T-cell (primary cell): ENCODE data around the gene MAN1B1. TPM values are rescaled to one million over a fixed set of nuclear protein-coding genes. Genes with fewer than 3 reads are reported as not detected.

Experiments used
- ATAC-seq, 4 experiments: fragments of 200-7000 bp in 3 of 4; fragments of 150-1000 bp in 1 of 4; cut with Tn5 transposase; replicated peaks in 1 of 4; 1 replicate in 3 of 4; 2 replicates in 1 of 4; pipeline ENCODE4 v1.10.0; 2021; ENCODE audit warnings: moderate library complexity in 3 of 4, mild to moderate bottlenecking in 2 of 4, moderate number of reproducible peaks in 1 of 4
- CTCF ChIA-PET, 2 donors: fragments of 300-600 bp; sonication (Branson Sonifier 250); formaldehyde crosslinking; loops; one replicate each; lab custom pipeline; 2022; ENCODE audit warnings: antibody characterized with exemption in 2 of 2; lab: Charles Lee
- POLR2A ChIA-PET, 2 donors: fragments of 300-600 bp; sonication (Branson Sonifier 250); formaldehyde crosslinking; loops; one replicate each; lab custom pipeline; 2022; ENCODE audit warnings: antibody characterized with exemption in 2 of 2; lab: Charles Lee
- DNase-seq, 35 experiments: peaks; one replicate each; pipeline versions ENCODE4 v3.0.0 to v3.0.0-alpha.2; 2013 to 2023
- H3K27ac ChIP-seq: one replicate; pipeline ENCODE4 v1.5.1; 2013; ENCODE audit warnings: low read length
- H3K27me3 ChIP-seq, 2 experiments: replicated peaks in 1 of 2; 1 replicate in 1 of 2; 2 replicates in 1 of 2; pipeline versions ENCODE4 v1.6.1 to v1.7.0; 2013; ENCODE audit warnings: low read length in 1 of 2, mixed read lengths in 1 of 2; ENCODE audit not compliant: control insufficient read depth in 2 of 2, insufficient read depth in 2 of 2; ENCODE audit errors: extremely low read depth in 1 of 2
- H3K36me3 ChIP-seq, 2 donors: 1 replicate in 1 of 2; 2 replicates in 1 of 2; pipeline versions ENCODE4 v1.6.1 to v1.7.0; 2013; ENCODE audit warnings: low read length in 1 of 2; ENCODE audit not compliant: control insufficient read depth in 2 of 2, insufficient read depth in 1 of 2; ENCODE audit errors: extremely low read depth in 1 of 2
- H3K4me1 ChIP-seq, 2 experiments: 1 replicate in 1 of 2; 2 replicates in 1 of 2; pipeline versions ENCODE4 v1.6.1 to v1.7.0; 2013; ENCODE audit warnings: low read length in 2 of 2, mixed read lengths in 1 of 2; ENCODE audit not compliant: insufficient read depth in 2 of 2, control insufficient read depth in 1 of 2; ENCODE audit errors: extremely low read depth in 1 of 2
- H3K4me3 ChIP-seq, 2 donors: 1 replicate in 1 of 2; 2 replicates in 1 of 2; pipeline versions ENCODE4 v1.5.1 to v1.7.0; 2013; ENCODE audit warnings: mild to moderate bottlenecking in 2 of 2, low read length in 1 of 2, moderate library complexity in 1 of 2; ENCODE audit not compliant: control insufficient read depth in 1 of 2; ENCODE audit errors: extremely low read depth in 1 of 2
- H3K9me3 ChIP-seq: 2 replicates; pipeline ENCODE4 v1.7.0; 2013
- H3K27ac Mint-ChIP-seq, 2 donors: one replicate each; pipeline ENCODE4 v1.8.0; 2020 to 2021; ENCODE audit warnings: mild to moderate bottlenecking in 2 of 2, mixed read lengths in 2 of 2
- H3K27me3 Mint-ChIP-seq, 2 donors: one replicate each; pipeline ENCODE4 v1.8.0; 2021 to 2022; ENCODE audit warnings: mixed read lengths in 2 of 2
- H3K36me3 Mint-ChIP-seq: one replicate; pipeline ENCODE4 v1.8.0; 2021; ENCODE audit warnings: mixed read lengths
- H3K4me1 Mint-ChIP-seq, 3 donors: one replicate each; pipeline ENCODE4 v1.8.0; 2020 to 2022; ENCODE audit warnings: mixed read lengths in 3 of 3, mild to moderate bottlenecking in 1 of 3
- H3K4me3 Mint-ChIP-seq, 3 donors: one replicate each; pipeline ENCODE4 v1.8.0; 2020 to 2022; ENCODE audit warnings: mild to moderate bottlenecking in 3 of 3, mixed read lengths in 3 of 3, moderate library complexity in 3 of 3
- H3K9me3 Mint-ChIP-seq, 3 donors: one replicate each; pipeline ENCODE4 v1.8.0; 2020 to 2022; ENCODE audit warnings: mixed read lengths in 3 of 3
- WGBS: methylation state at CpG from one replicate; pipeline ENCODE4 v1.1.5; 2013; ENCODE audit warnings: missing lambda C conversion rate; ENCODE audit not compliant: insufficient coverage; 5-methylcytosine and 5-hydroxymethylcytosine counted together
- total RNA-seq, 35 experiments: library from RNA in 6 of 35; stranded (reverse) in 6 of 35; fragments of 120-200 nt in 1 of 35; gene quantifications; one replicate each; pipeline versions ENCODE4 v1.2.1 to v1.2.4 and lab custom pipeline; 2013 to 2026

The MAN1B1 gene
- total RNA-seq, 5 donors from 2014 or later (not counting 1 experiment from before 2014, with no cell fraction given): 62.0 to 91.5 (median 84.8) TPM

DNA sequence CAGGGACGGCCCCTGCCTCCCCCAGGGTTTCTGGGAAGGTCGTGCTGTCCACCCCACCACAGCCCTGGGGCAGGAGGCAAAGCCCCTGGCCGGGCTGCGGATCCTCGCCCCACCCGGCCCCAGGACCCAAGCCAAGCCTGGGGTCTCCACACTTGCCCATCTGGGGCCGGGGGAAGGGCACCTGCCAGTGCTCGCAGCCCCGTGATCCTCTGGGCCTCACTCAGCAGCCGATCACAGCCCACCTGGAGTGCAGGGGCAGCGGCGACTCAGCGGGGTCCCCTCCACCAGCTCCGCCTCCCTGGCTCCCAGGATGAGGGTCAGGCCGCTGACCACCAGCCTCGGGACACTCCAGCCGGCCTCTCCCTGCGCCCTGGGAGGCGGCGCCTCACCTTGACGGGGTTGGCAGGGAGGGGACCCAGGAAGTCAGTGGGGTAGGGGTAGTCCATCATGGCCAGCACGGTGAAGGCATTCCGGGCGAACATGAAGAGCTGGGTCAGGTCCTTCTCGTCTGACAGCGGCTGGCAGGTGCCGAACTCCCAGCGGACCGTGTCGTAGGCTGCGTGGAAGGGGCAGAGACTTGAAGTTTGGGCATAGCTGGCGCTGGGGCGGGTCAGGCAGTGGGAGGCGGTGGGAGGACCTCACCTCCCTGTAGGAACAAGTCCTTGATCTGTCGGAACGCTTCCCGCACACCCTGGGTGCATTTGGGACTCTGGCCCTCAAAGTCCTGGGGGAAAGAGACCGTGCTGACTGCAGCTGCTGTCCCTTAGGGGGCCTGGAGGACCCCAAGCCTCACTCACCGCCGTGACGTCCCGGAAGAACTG, 26.0 kb downstream of the MAN1B1 start:
- Histone ChIP-seq H3K27me3 (peaks cover 0 to 2% of the 10 kb centered on the region in 2 experiments), H3K4me1 (peaks cover 4 to 27% of the 10 kb centered on the region in 2 experiments), H3K4me3 (no peak overlapping the region), H3K9me3 (no peaks in the 10 kb centered on the region), H3K27ac (no peak overlapping the region), H3K36me3 (peaks cover 8 to 49% of the 10 kb centered on the region in 2 donors)
- H3K4me3 Mint-ChIP-seq: peak overlapping the region; percentile 68 to 78 (median 71)
- H3K36me3 Mint-ChIP-seq: peaks cover 3% of the 10 kb centered on the region
- peaks cover 5 to 7% (median 5%) of the 10 kb centered on the region in 3 donors for H3K4me1 Mint-ChIP-seq
- POLR2A ChIA-PET: no interaction called here
- ATAC-seq: no peak
- H3K27ac Mint-ChIP-seq: peak overlapping the region in 1 of 2 donors; percentile 8
- WGBS: 95% methylated on average over 29 of the region's 42 CpGs
- DNase-seq: no peak
- H3K9me3 Mint-ChIP-seq: no peaks in the 10 kb centered on the region
- H3K27me3 Mint-ChIP-seq: no peaks in the 10 kb centered on the region
- CTCF ChIA-PET: interaction anchor here (0.7 to 0.9 kb wide), 2 partner anchors 17 to 212 kb away, joined by 3 read pairs; no protein-coding TSS in a partner anchor

DNA sequence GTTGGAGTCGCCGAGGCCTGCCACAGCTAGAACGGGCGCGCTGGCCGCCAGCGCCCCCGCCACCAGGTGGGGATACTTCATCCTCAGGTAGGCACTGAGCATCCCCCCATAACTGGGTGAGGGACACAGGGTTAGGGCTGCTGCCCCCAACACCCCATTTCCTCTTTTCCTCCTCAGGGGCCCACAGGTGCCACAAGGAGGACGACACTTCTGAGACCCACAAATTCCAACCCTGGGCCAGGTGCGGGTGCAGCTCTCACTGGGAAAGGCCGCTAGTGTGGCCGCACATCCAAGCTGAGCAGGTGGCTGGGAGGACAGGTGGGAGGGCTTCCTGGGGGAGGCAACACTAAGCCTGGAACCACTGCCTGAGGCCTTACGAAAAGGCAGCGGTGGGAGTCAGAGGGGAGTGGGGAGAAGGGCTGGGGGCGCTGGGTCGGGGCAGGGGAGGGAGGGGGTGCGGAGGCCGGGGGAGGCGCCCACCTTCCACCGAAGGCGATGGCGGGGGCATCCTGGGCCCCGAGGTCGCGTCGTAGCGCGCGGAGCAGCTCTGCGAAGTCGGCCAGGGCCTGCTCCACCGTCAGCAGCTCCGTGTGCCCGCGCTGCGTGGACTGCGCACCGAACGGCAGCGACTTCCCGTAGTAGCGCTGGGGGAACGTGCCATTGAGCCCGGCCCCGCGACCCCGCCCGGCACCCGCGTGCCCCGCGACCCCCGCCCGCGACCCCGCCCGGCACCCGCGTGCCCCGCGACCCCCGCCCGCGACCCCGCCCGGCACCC, 26.8 kb downstream of the MAN1B1 start:
- peaks cover 7 to 41% of the 10 kb centered on the region in 2 donors for H3K36me3 ChIP-seq
- peak; percentile 41 to 49 (median 44) for ATAC-seq

DNA sequence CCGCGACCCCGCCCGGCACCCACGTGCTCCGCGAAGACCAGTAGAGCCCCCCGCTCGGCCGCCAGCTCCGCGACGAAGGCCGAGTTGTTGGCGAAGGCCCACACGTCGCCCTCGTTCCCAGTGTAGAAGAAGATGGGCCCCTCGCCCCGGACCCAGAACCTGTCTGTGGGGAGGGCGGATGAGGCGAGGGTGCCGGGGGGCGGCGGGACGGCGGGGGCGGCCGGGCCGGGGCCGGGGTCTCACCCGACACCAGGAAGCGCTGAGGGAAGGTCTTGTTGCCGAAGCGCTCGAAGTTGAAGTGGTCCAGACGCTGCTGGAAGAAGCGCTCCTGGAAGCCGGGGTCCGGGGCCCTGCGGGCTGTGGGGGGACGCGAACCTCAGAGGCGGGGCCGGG, 27.4 kb downstream of the MAN1B1 start:
- Mint-ChIP-seq H3K4me3 (peak overlapping the region; percentile 49 to 71 (median 68)), H3K36me3 (peaks cover 3% of the 10 kb centered on the region), H3K27ac (no peak overlapping the region), H3K4me1 (peaks cover 5 to 10% (median 5%) of the 10 kb centered on the region in 3 donors), H3K9me3 (no peaks in the 10 kb centered on the region), H3K27me3 (no peaks in the 10 kb centered on the region)
- DNase-seq (no peak), ATAC-seq (peak; percentile 13 to 42 (median 16))
- peaks cover 4 to 27% of the 10 kb centered on the region in 2 experiments for H3K4me1 ChIP-seq
- peaks cover 7 to 35% of the 10 kb centered on the region in 2 donors for H3K36me3 ChIP-seq
- peaks cover 0 to 2% of the 10 kb centered on the region in 2 experiments for H3K27me3 ChIP-seq
- H3K4me3 ChIP-seq: peak overlapping the region; percentile 44 to 47
- no peaks in the 10 kb centered on the region for H3K9me3 ChIP-seq
- WGBS: 0% methylated on average over 37 of the region's 45 CpGs
- ChIA-PET CTCF (no interaction called here), POLR2A (interaction anchor here in 1 of 2 donors (0.7 kb wide), 1 partner anchor 17 kb away, joined by 11 read pairs; no protein-coding TSS in a partner anchor)
- H3K27ac ChIP-seq: no peak overlapping the region

More for the DNA sequence above, 26.8 kb downstream of the MAN1B1 start:
- peak overlapping the region; percentile 68 to 78 (median 71) for H3K4me3 Mint-ChIP-seq
- H3K27me3 Mint-ChIP-seq: no peaks in the 10 kb centered on the region
- H3K9me3 ChIP-seq: no peaks in the 10 kb centered on the region
- H3K4me3 ChIP-seq: no peak overlapping the region
- H3K27me3 ChIP-seq: peaks cover 0 to 2% of the 10 kb centered on the region in 2 experiments
- POLR2A ChIA-PET: interaction anchor here in 1 of 2 donors (0.7 kb wide), 1 partner anchor 17 kb away, joined by 11 read pairs; no protein-coding TSS in a partner anchor
- H3K4me1 Mint-ChIP-seq: peaks cover 5 to 7% (median 5%) of the 10 kb centered on the region in 3 donors
- no peaks in the 10 kb centered on the region for H3K9me3 Mint-ChIP-seq
- peak in 16 of 35 experiments; percentile 19 to 62 (median 34) for DNase-seq
- peaks cover 3% of the 10 kb centered on the region for H3K36me3 Mint-ChIP-seq
- H3K27ac ChIP-seq: no peak overlapping the region
- CTCF ChIA-PET: interaction anchor here (0.6 to 0.9 kb wide), 3 partner anchors 18 to 212 kb away, joined by 3 read pairs; no protein-coding TSS in a partner anchor
- peak overlapping the region; percentile 8 to 68 for H3K27ac Mint-ChIP-seq
- H3K4me1 ChIP-seq: peaks cover 4 to 27% of the 10 kb centered on the region in 2 experiments
- WGBS: 12% methylated on average over 46 of the region's 66 CpGs

DNA sequence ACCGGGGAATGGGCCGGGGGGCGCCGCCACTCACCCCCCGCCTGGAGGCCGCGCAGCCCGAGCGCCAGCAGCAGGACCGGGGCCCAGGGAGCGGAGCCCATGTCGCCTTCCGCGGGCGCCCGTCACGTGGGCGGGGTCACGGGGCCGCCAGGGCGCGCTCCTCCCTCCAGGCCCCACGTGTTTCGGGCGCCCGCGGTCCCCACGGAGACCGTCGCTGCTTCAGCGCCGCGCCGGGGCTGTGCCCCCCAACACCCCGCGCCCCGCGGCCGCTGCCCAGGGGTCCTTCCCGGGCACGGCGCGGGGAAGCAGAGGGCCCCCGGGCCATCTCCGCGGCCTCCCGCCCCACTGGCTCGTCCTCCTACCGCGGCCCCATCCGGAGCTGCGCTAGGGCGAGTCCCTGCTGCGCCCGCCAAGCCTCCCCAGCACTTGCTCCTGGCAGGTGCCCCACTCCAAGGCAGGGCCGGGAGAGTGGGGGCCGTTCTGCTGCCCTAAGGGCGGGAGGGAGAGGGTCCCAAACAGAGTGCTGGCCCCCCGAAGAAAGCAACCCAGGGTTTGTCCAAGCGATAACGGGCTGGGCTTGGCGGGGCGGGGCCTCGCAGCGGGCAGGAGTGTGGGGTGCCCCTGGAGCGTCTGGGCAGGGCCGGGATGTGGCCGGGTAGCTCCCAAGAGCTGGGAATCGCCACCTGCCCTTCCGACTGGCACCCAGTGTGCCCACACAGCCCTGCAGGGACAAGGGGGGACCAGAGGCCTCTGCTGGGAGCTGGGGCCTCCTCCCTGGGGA, 28.0 kb downstream of the MAN1B1 start, which contains the start of gene DPP7:
Gene DPP7 (minus strand): TSS at position 121 of the 781 bp plus-strand sequence. CDS start 20 bp downstream, at position 101.
- peak within 1 kb of the TSS; percentile 44 to 52 for H3K4me3 ChIP-seq
- WGBS: 3% methylated on average over 70 of the region's 70 CpGs
- peak within 1 kb of the TSS; percentile 68 to 78 (median 71) for H3K4me3 Mint-ChIP-seq

DNA sequence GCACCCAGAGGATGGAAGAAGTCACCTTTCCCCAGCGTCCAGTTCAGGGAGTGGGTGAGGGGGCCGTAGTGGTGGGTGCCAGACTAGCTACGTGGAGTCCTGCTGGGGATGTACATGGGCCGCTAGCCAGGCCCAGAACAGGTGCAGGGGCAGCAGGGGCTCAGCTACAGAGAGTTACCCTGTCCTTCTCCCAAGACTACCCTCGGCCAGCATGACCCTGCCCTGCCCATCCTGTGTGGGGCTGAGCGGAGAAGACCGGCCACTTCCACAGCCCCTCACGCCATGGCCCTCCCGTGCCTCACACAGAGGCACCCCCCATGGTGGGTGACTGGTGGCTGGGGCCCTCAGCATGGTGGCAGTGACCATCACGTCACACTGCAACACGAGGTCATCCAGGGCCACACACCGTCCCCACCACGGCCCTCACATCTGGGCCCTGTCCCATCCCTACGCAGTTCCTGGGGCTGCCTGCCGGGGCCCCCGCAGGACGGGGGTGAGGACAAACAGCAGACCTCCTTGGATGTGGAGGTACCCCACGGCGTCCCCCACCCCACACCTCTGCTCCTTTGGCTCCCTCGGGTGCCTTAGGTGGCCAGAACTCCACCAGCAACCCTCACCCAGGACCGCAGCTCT, 28.7 kb downstream of the MAN1B1 start:
- peaks cover 3% of the 10 kb centered on the region for H3K36me3 Mint-ChIP-seq
- H3K27ac Mint-ChIP-seq: no peak overlapping the region
- no peaks in the 10 kb centered on the region for H3K9me3 ChIP-seq
- H3K9me3 Mint-ChIP-seq: no peaks in the 10 kb centered on the region
- POLR2A ChIA-PET: interaction anchor here in 1 of 2 donors (0.6 kb wide), 1 partner anchor 125 kb away, joined by 4 read pairs; the partner anchor contains the start of gene TUBB4B
- H3K4me1 ChIP-seq: peaks cover 4 to 27% of the 10 kb centered on the region in 2 experiments
- no peak overlapping the region for H3K27ac ChIP-seq
- peaks cover 5 to 13% (median 5%) of the 10 kb centered on the region in 3 donors for H3K4me1 Mint-ChIP-seq
- peak overlapping the region in 1 of 2 donors; percentile 52 for H3K4me3 ChIP-seq
- CTCF ChIA-PET: interaction anchor here (0.5 to 0.8 kb wide), 2 partner anchors 20 to 461 kb away, joined by 3 read pairs; no protein-coding TSS in a partner anchor
- 88% methylated on average over 16 of the region's 21 CpGs for WGBS
- ATAC-seq: no peak
- H3K4me3 Mint-ChIP-seq: peak overlapping the region in 1 of 3 donors; percentile 68
- no peaks in the 10 kb centered on the region for H3K27me3 Mint-ChIP-seq
- peaks cover 0 to 2% of the 10 kb centered on the region in 2 experiments for H3K27me3 ChIP-seq
- H3K36me3 ChIP-seq: peaks cover 3 to 22% of the 10 kb centered on the region in 2 donors
- DNase-seq: no peak

More for the DNA sequence above, 28.0 kb downstream of the MAN1B1 start, which contains the start of gene DPP7:
- Mint-ChIP-seq H3K27me3 (no peaks in the 10 kb centered on the region), H3K36me3 (peaks cover 3% of the 10 kb centered on the region), H3K9me3 (no peaks in the 10 kb centered on the region), H3K27ac (peak within 1 kb of the TSS in 1 of 2 donors; percentile 68), H3K4me1 (peaks cover 5 to 13% (median 5%) of the 10 kb centered on the region in 3 donors)
- peak; percentile 93 to 95 (median 94) for ATAC-seq
- peak; percentile 43 to 89 (median 71) for DNase-seq
- Histone ChIP-seq H3K27ac (no peak within 1 kb of the TSS), H3K9me3 (no peaks in the 10 kb centered on the region), H3K36me3 (peaks cover 3 to 29% of the 10 kb centered on the region in 2 donors), H3K27me3 (peaks cover 0 to 2% of the 10 kb centered on the region in 2 experiments), H3K4me1 (peaks cover 4 to 27% of the 10 kb centered on the region in 2 experiments)
- POLR2A ChIA-PET: interaction anchor here in 1 of 2 donors (0.6 kb wide), 1 partner anchor 126 kb away, joined by 4 read pairs; the partner anchor contains the start of gene TUBB4B
- CTCF ChIA-PET: interaction anchor here (0.5 to 0.8 kb wide), 2 partner anchors 19 to 462 kb away, joined by 3 read pairs; no protein-coding TSS in a partner anchor
